ENCODE results near the gene ELK1.

DNA sequence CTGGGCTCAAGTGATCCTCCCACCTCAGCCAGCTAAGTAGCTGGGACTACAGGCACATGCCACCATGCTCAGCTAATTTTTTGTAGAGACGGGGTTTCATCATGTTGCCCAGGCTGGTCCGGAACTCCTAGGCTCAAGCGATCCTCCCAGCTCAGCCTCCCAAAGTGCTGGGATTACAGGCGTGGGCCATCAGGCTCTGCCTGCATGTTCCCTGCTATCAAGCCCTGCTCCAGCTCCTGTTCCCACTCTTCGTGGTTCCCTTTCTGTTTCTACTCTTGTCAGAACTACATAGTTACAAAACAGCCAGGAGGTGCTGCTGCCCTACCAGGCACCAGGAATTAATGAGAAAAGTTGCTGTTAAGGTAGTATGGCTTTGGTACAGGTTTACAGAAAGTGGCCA is 59.4 kb downstream of the ELK1 start:
- TF ChIP-seq, protein P1, sequence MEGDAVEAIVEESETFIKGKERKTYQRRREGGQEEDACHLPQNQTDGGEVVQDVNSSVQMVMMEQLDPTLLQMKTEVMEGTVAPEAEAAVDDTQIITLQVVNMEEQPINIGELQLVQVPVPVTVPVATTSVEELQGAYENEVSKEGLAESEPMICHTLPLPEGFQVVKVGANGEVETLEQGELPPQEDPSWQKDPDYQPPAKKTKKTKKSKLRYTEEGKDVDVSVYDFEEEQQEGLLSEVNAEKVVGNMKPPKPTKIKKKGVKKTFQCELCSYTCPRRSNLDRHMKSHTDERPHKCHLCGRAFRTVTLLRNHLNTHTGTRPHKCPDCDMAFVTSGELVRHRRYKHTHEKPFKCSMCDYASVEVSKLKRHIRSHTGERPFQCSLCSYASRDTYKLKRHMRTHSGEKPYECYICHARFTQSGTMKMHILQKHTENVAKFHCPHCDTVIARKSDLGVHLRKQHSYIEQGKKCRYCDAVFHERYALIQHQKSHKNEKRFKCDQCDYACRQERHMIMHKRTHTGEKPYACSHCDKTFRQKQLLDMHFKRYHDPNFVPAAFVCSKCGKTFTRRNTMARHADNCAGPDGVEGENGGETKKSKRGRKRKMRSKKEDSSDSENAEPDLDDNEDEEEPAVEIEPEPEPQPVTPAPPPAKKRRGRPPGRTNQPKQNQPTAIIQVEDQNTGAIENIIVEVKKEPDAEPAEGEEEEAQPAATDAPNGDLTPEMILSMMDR (IDR thresholded peaks at IDR 0.05) = no peak
- TF ChIP-seq POLR2A (IDR thresholded peaks at IDR 0.05) = no peak
